Activated naive CD4-positive, alpha-beta T cell treated with anti-CD3 and anti-CD28 coated beads for 36 hours (primary cell): ENCODE measurements around the gene RELL1. TPM values are rescaled to one million over a fixed set of nuclear protein-coding genes. Genes with fewer than 3 reads are reported as not detected.

Experiments
- CTCF ChIA-PET: fragments of 350-600 bp; sonication (Branson Sonifier 250); formaldehyde crosslinking; loops from one replicate; lab custom pipeline; 2021; ENCODE audit warnings: antibody characterized with exemption; lab: Charles Lee
- DNase-seq: peaks from one replicate; pipeline ENCODE4 v3.0.0-alpha.2; 2020
- H3K27ac Mint-ChIP-seq: one replicate; pipeline ENCODE4 v1.8.0; 2021; ENCODE audit warnings: mild to moderate bottlenecking, mixed read lengths
- H3K27me3 Mint-ChIP-seq: one replicate; pipeline ENCODE4 v1.8.0; 2021; ENCODE audit warnings: low read depth, mixed read lengths
- H3K36me3 Mint-ChIP-seq: one replicate; pipeline ENCODE4 v1.8.0; 2021; ENCODE audit warnings: low read depth, mixed read lengths
- H3K4me1 Mint-ChIP-seq: one replicate; pipeline ENCODE4 v1.8.0; 2021; ENCODE audit warnings: low read depth, mixed read lengths
- H3K4me3 Mint-ChIP-seq: one replicate; pipeline ENCODE4 v1.8.0; 2021; ENCODE audit warnings: mild to moderate bottlenecking, moderate library complexity, mixed read lengths
- H3K9me3 Mint-ChIP-seq: one replicate; pipeline ENCODE4 v1.8.0; 2021; ENCODE audit warnings: mixed read lengths
- intact Hi-C: fragments of 100-400 bp; cut with micrococcal nuclease; formaldehyde crosslinking; loops from one replicate; pipeline ENCODE4 v1.15.1; 2023
- total RNA-seq, 2 experiments: library from RNA; stranded (reverse); gene quantifications; one replicate each; pipeline ENCODE4 v1.2.3, GENCODE V29; 2021

The RELL1 gene
- total RNA-seq, 2 experiments from 2014 or later, result 8.7 to 10.3 TPM

DNA sequence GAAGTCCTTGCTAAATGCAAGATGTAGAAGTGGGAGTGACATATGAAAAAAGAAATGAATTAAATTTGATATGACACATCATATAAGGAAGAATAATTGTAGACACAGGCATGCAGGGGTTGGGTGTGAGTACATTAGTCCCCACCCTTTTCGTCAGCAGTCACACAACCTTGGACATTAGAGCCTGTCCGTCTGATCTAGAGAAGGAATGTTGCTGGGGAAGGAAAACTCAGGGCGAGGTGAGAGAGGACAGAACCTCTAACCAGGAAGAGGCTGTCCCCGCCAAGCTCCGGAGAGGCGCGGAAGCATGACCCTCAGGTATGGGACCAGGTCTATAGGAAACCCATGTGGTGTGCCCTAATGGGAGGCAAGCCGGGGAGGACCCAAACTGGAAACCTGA is 102.1 kb downstream of the RELL1 start:
- intact Hi-C loops, result no loop called here
- peaks cover 11% of the 10 kb centered on the region for H3K9me3 Mint-ChIP-seq
- no peak overlapping the region for H3K27ac Mint-ChIP-seq
- CTCF ChIA-PET, result interaction anchor here (0.9 kb wide), 1 partner anchor 18 kb away, joined by 3 read pairs; no protein-coding TSS in a partner anchor
- no peak for DNase-seq
- no peak overlapping the region for H3K4me3 Mint-ChIP-seq
- peaks cover 5% of the 10 kb centered on the region for H3K36me3 Mint-ChIP-seq
- peaks cover 8% of the 10 kb centered on the region for H3K4me1 Mint-ChIP-seq
- H3K27me3 Mint-ChIP-seq, result peaks cover 43% of the 10 kb centered on the region

DNA sequence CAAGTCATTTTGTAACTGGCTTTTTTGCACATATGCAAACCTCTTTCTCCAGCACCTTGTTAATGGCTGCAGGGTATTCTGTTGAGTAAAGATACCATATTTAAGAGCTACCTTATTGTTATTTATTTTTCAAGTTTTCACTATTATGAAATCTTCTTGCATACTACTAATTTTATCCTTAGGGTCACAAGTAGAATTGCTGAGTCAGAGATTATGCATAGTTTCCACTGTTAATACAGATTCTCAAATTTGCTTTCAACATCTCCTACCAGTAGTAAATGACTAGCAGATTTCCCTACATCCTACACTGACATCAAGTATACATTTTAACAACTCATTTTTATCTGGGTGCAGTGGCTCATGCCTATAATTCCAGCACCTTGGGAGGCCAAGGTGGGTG is 112.6 kb downstream of the RELL1 start:
- CTCF ChIA-PET, result no interaction called here
- Mint-ChIP-seq H3K27me3 (peaks cover 6% of the 10 kb centered on the region), H3K9me3 (peaks cover 19% of the 10 kb centered on the region), H3K36me3 (no peaks in the 10 kb centered on the region), H3K4me1 (no peaks in the 10 kb centered on the region), H3K27ac (no peak overlapping the region), H3K4me3 (no peak overlapping the region)
- DNase-seq, result no peak
- intact Hi-C loops, result no loop called here

GRCh38 chr4:37568489-37568888 is 117.7 kb downstream of the RELL1 start:
- H3K4me3 Mint-ChIP-seq, result no peak overlapping the region
- no peaks in the 10 kb centered on the region for H3K4me1 Mint-ChIP-seq
- CTCF ChIA-PET, result interaction anchor here (0.6 to 1.3 kb wide), 5 partner anchors 11 to 1070 kb away, joined by 3 to 17 read pairs (median 3); a partner anchor contains a TSS
- intact Hi-C loops, result no loop called here
- no peaks in the 10 kb centered on the region for H3K27me3 Mint-ChIP-seq
- no peak for DNase-seq
- H3K36me3 Mint-ChIP-seq, result no peaks in the 10 kb centered on the region
- no peaks in the 10 kb centered on the region for H3K9me3 Mint-ChIP-seq
- H3K27ac Mint-ChIP-seq, result no peak overlapping the region

- intact Hi-C loops, result no loop called here
- Mint-ChIP-seq H3K4me3 (no peak overlapping the region), H3K27me3 (no peaks in the 10 kb centered on the region), H3K27ac (no peak overlapping the region), H3K9me3 (no peaks in the 10 kb centered on the region), H3K36me3 (no peaks in the 10 kb centered on the region), H3K4me1 (no peaks in the 10 kb centered on the region)
- no peak for DNase-seq
- CTCF ChIA-PET, result interaction anchor here (1.1 to 4.2 kb wide), 4 partner anchors 93 to 183 kb away, joined by 3 to 63 read pairs (median 4); a partner anchor contains a TSS
Observed at GRCh38 chr4:37567836-37568235, 118.3 kb downstream of the RELL1 start.

GRCh38 chr4:37562592-37562991 is 123.6 kb downstream of the RELL1 start:
- H3K4me1 Mint-ChIP-seq, result no peaks in the 10 kb centered on the region
- no peak overlapping the region for H3K27ac Mint-ChIP-seq
- CTCF ChIA-PET, result interaction anchor here (0.6 kb wide), 1 partner anchor 34 kb away, joined by 3 read pairs; no protein-coding TSS in a partner anchor
- DNase-seq, result no peak
- H3K4me3 Mint-ChIP-seq, result no peak overlapping the region
- H3K36me3 Mint-ChIP-seq, result no peaks in the 10 kb centered on the region
- intact Hi-C loops, result no loop called here
- no peaks in the 10 kb centered on the region for H3K9me3 Mint-ChIP-seq
- no peaks in the 10 kb centered on the region for H3K27me3 Mint-ChIP-seq

DNA sequence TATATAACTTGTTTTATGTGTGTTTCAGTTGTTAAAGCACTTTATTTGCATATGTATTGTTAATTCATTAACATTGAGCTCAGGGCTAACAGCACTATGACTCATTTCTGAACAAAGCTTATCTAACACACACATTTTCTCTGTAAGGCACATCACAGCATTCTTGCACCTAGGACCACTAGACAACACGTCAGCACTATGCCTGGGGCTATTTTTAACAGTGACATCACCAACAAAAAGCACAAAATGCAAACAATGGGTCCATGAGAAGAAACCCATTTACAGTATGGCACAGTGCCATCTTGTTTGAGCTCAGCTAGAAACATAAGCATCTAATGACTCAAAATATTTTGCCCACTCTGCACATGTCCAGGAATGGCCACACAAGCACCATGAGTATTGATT is 124.4 kb downstream of the RELL1 start:
- Mint-ChIP-seq H3K36me3 (no peaks in the 10 kb centered on the region), H3K4me1 (no peaks in the 10 kb centered on the region), H3K9me3 (no peaks in the 10 kb centered on the region), H3K27me3 (no peaks in the 10 kb centered on the region), H3K27ac (no peak overlapping the region), H3K4me3 (no peak overlapping the region)
- no peak for DNase-seq
- CTCF ChIA-PET, result interaction anchor here (1.0 kb wide), 1 partner anchor 119 kb away, joined by 3 read pairs; no protein-coding TSS in a partner anchor
- intact Hi-C loops, result no loop called here

DNA sequence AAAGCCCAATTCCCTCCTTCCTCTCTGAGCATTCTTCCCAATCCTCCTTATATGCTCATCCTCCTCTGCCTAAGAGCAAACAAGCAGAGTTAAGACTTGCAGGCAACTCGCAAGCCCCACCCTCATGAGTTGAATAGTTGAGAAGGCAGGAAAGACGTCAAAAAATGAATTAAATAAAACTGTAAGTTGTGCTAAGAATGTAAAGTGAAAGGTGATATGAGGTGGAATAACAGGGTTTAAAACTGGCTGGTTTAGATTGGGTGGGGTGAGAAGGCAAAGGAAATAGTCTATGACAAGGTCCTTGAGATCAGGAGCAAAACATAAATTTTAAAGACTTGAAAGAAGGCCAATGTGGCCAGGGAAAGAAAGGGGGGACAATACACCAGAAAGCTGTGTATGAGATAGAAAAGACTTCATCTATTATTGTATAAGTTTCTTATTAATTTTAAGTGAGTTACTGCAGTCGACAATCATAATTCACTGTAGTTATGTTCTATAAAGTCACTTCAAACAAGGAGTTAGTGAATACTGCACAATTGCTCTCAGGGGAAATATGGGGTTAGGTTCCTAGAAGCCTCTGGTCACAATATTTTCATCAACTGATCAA is 124.9 kb downstream of the RELL1 start:
- H3K4me1 Mint-ChIP-seq, result no peaks in the 10 kb centered on the region
- CTCF ChIA-PET, result interaction anchor here (1.0 kb wide), 1 partner anchor 118 kb away, joined by 3 read pairs; no protein-coding TSS in a partner anchor
- no peaks in the 10 kb centered on the region for H3K9me3 Mint-ChIP-seq
- intact Hi-C loops, result no loop called here
- H3K36me3 Mint-ChIP-seq, result no peaks in the 10 kb centered on the region
- no peaks in the 10 kb centered on the region for H3K27me3 Mint-ChIP-seq
- no peak overlapping the region for H3K27ac Mint-ChIP-seq
- no peak for DNase-seq
- H3K4me3 Mint-ChIP-seq, result no peak overlapping the region

Other genes with a start within 250 kb of the RELL1 start
- 10 to 100 TPM; 53.7 to 53.9 TPM for gene PGM2, start 140.3 kb upstream of the RELL1 start, total RNA-seq
- 10 to 100 TPM; 57.7 to 68.5 TPM for gene TBC1D1, start 204.7 kb upstream of the RELL1 start, total RNA-seq